ENCODE data around the gene STEAP1B.
"Not testable (repeated sequence)": the region's sequence is repeated elsewhere in the genome, so short reads cannot be mapped to it uniquely, and the experiment has no call there.

STEAP1B gene

GRCh38 chr7:22452960-22453558, 46.9 kb downstream of the STEAP1B start:
- DNase-seq: no peak

- peak; percentile 9 for DNase-seq
Measured at GRCh38 chr7:22452142-22452959, 47.6 kb downstream of the STEAP1B start.

- not testable (repeated sequence) for DNase-seq
Measured at GRCh38 chr7:22450013-22450412, 50.0 kb downstream of the STEAP1B start.

- DNase-seq: no peak
Measured at GRCh38 chr7:22447762-22448161, 52.2 kb downstream of the STEAP1B start.

GRCh38 chr7:22447008-22447407, 53.0 kb downstream of the STEAP1B start:
- no peak for DNase-seq

- DNase-seq: no peak
Measured at GRCh38 chr7:22445853-22446252, 54.1 kb downstream of the STEAP1B start.

- no peak for DNase-seq
Measured at GRCh38 chr7:22445140-22445743, 54.7 kb downstream of the STEAP1B start.

GRCh38 chr7:22444181-22444971, 55.6 kb downstream of the STEAP1B start:
- DNase-seq: no peak

GRCh38 chr7:22443370-22444180, 56.4 kb downstream of the STEAP1B start:
- DNase-seq: no peak

- no peak for DNase-seq
Measured at GRCh38 chr7:22442882-22443369, 57.1 kb downstream of the STEAP1B start.

GRCh38 chr7:22442187-22442881, 57.7 kb downstream of the STEAP1B start:
- no peak for DNase-seq

GRCh38 chr7:22441157-22441556, 58.8 kb downstream of the STEAP1B start:
- DNase-seq: no peak

- DNase-seq: no peak
Measured at GRCh38 chr7:22438994-22439393, 61.0 kb downstream of the STEAP1B start.

GRCh38 chr7:22436552-22436951, 63.4 kb downstream of the STEAP1B start:
- DNase-seq: not testable (repeated sequence)

- DNase-seq: no peak
Measured at GRCh38 chr7:22435720-22436119, 64.3 kb downstream of the STEAP1B start.

GRCh38 chr7:22435105-22435504, 64.9 kb downstream of the STEAP1B start:
- DNase-seq: no peak

GRCh38 chr7:22433710-22434460, 66.1 kb downstream of the STEAP1B start:
- no peak for DNase-seq

- not testable (repeated sequence) for DNase-seq
Measured at GRCh38 chr7:22433165-22433700, 66.8 kb downstream of the STEAP1B start.

- DNase-seq: no peak
Measured at GRCh38 chr7:22432203-22432718, 67.7 kb downstream of the STEAP1B start.

- peak; percentile 10 for DNase-seq
Measured at GRCh38 chr7:22430457-22430856, 69.5 kb downstream of the STEAP1B start.

Data from fibroblast of skin of abdomen (primary cell).